SK-N-SH treated with all-trans-retinoic acid at 6 μM for 48 hours (cell line): Measurements from ENCODE around the gene FEM1A.

Experiments
- ARNTL ChIP-seq: fragments of 450-650 bp; formaldehyde crosslinking; IDR thresholded peaks from 2 replicates; pipeline ENCODE4 v1.5.0; 2020; ENCODE audit warnings: low read depth, mild to moderate bottlenecking, moderate library complexity, borderline replicate concordance
- ESRRG ChIP-seq: fragments of 250-450 bp; sonication (Bioruptor Pico); IDR thresholded peaks from 2 replicates; pipeline ENCODE4 v1.6.1; 2021; ENCODE audit warnings: mild to moderate bottlenecking
- SNAI2 ChIP-seq: fragments of 250-450 bp; sonication (Bioruptor Pico); IDR thresholded peaks from 2 replicates; pipeline ENCODE4 v1.5.0; 2020; ENCODE audit warnings: mild to moderate bottlenecking, moderate library complexity
- TOX ChIP-seq: fragments of 250-450 bp; sonication (Bioruptor Pico); IDR thresholded peaks from 2 replicates; pipeline ENCODE4 v1.8.0; 2021; ENCODE audit warnings: mild to moderate bottlenecking, moderate library complexity, borderline replicate concordance
- ZC3H10 ChIP-seq: fragments of 250-450 bp; sonication (Bioruptor Pico); IDR thresholded peaks from 2 replicates; pipeline ENCODE4 v1.5.1; 2021; ENCODE audit warnings: mild to moderate bottlenecking, moderate library complexity
- ZFP3 ChIP-seq: fragments of 250-450 bp; sonication (Bioruptor Pico); IDR thresholded peaks from 2 replicates; pipeline ENCODE4 v1.5.0; 2020; ENCODE audit warnings: mild to moderate bottlenecking, moderate library complexity
- ZNF565 ChIP-seq: fragments of 450-650 bp; formaldehyde crosslinking; conservative IDR thresholded peaks from 2 replicates; pipeline ENCODE4 v1.5.0; 2020; ENCODE audit warnings: low read depth, mild to moderate bottlenecking, moderate library complexity
- ZNF8 ChIP-seq: fragments of 450-650 bp; formaldehyde crosslinking; IDR thresholded peaks from 2 replicates; pipeline ENCODE4 v1.5.0; 2020; ENCODE audit warnings: mild to moderate bottlenecking, moderate library complexity
- TF ChIP-seq, protein P1 (sequence below): fragments of 250-450 bp; sonication (Bioruptor Pico); IDR thresholded peaks from 2 replicates; pipeline ENCODE4 v1.8.0; 2020; ENCODE audit warnings: mild to moderate bottlenecking, moderate library complexity, borderline replicate concordance

DNA sequence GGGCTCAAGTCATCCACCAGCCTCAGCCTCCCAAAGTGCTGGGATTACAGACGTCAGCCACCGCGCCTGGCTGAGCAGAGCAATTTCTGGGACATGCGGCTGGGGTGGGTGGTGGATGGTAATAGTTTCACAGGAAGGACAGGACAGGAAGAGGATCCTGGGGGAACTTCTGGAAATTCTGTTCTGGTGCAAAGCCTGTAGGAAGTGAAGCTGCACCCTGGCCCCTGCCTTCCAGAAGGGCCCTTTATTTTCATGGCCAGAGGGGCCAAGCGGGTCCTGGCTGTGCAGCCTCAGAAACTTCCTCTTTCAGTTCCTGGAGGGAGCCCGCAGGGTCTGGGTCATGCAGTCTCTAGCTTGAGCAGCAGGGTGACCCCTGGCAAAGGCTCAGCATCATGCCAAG lies 15.7 kb downstream of the FEM1A start:
- no peak for TF ChIP-seq ESRRG (CRISPR knock-in tag)
- no peak for TF ChIP-seq ZNF565
- TF ChIP-seq SNAI2 (CRISPR knock-in tag) = no peak
- TF ChIP-seq TOX (CRISPR knock-in tag) = no peak
- no peak for TF ChIP-seq ZNF8 (CRISPR knock-in tag)
- no peak for TF ChIP-seq ZC3H10 (CRISPR knock-in tag)
- TF ChIP-seq ARNTL (CRISPR knock-in tag) = no peak
- TF ChIP-seq, protein P1, sequence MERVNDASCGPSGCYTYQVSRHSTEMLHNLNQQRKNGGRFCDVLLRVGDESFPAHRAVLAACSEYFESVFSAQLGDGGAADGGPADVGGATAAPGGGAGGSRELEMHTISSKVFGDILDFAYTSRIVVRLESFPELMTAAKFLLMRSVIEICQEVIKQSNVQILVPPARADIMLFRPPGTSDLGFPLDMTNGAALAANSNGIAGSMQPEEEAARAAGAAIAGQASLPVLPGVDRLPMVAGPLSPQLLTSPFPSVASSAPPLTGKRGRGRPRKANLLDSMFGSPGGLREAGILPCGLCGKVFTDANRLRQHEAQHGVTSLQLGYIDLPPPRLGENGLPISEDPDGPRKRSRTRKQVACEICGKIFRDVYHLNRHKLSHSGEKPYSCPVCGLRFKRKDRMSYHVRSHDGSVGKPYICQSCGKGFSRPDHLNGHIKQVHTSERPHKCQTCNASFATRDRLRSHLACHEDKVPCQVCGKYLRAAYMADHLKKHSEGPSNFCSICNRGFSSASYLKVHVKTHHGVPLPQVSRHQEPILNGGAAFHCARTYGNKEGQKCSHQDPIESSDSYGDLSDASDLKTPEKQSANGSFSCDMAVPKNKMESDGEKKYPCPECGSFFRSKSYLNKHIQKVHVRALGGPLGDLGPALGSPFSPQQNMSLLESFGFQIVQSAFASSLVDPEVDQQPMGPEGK (CRISPR knock-in tag) = no peak
- TF ChIP-seq ZFP3 (CRISPR knock-in tag) = no peak
